Endodermal cell (in vitro differentiated cells): Measurements from ENCODE around the gene MYO7B. TPM values are rescaled to one million over a fixed set of nuclear protein-coding genes. Genes with fewer than 3 reads are reported as not detected.
"Not testable (repeated sequence)": the region's sequence is repeated elsewhere in the genome, so short reads cannot be mapped to it uniquely, and the experiment has no call there.

Experiments used
- DNase-seq: peaks from one replicate; pipeline ENCODE4 v3.0.0-alpha.2; 2017
- H3K27ac ChIP-seq: 2 replicates; pipeline ENCODE4 v1.5.1; 2013; ENCODE audit warnings: mild to moderate bottlenecking, low read depth, low read length, moderate library complexity
- H3K27me3 ChIP-seq: 2 replicates; pipeline ENCODE4 v1.6.1; 2013; ENCODE audit warnings: mild to moderate bottlenecking, low read length, moderate library complexity; ENCODE audit not compliant: insufficient read depth, control insufficient read depth, poor library complexity, severe bottlenecking
- H3K36me3 ChIP-seq: 2 replicates; pipeline ENCODE4 v1.7.0; 2013; ENCODE audit warnings: mild to moderate bottlenecking, low read length, moderate library complexity; ENCODE audit not compliant: control insufficient read depth, insufficient read depth
- H3K4me1 ChIP-seq: one replicate; pipeline ENCODE4 v1.7.0; 2013; ENCODE audit warnings: low read length; ENCODE audit not compliant: control insufficient read depth, insufficient read depth
- H3K4me3 ChIP-seq: 2 replicates; pipeline ENCODE4 v1.5.1; 2013; ENCODE audit warnings: mild to moderate bottlenecking, low read length, moderate library complexity
- H3K9ac ChIP-seq: 2 replicates; pipeline ENCODE4 v1.6.1; 2013; ENCODE audit warnings: mild to moderate bottlenecking, low read length, moderate library complexity; ENCODE audit not compliant: poor library complexity, severe bottlenecking; ENCODE audit errors: extremely low read depth
- H3K9me3 ChIP-seq: 2 replicates; pipeline ENCODE4 v1.6.1; 2013; ENCODE audit warnings: mild to moderate bottlenecking, low read length, moderate library complexity; ENCODE audit not compliant: control insufficient read depth
- H3K27ac Mint-ChIP-seq: 2 replicates; pipeline ENCODE4 v1.8.0; 2020; ENCODE audit warnings: mixed read lengths
- H3K27me3 Mint-ChIP-seq: 2 replicates; pipeline ENCODE4 v1.8.0; 2021; ENCODE audit warnings: mild to moderate bottlenecking, mixed read lengths; ENCODE audit not compliant: insufficient read depth
- H3K36me3 Mint-ChIP-seq: 2 replicates; pipeline ENCODE4 v1.8.0; 2020; ENCODE audit warnings: low read depth, mixed read lengths
- H3K4me1 Mint-ChIP-seq: 2 replicates; pipeline ENCODE4 v1.8.0; 2020; ENCODE audit warnings: mixed read lengths
- H3K4me3 Mint-ChIP-seq: 2 replicates; pipeline ENCODE4 v1.8.0; 2020; ENCODE audit warnings: mild to moderate bottlenecking, moderate library complexity, mixed read lengths
- H3K9me3 Mint-ChIP-seq: 2 replicates; pipeline ENCODE4 v1.8.0; 2020; ENCODE audit warnings: mild to moderate bottlenecking, mixed read lengths
- whole genome bisulfite sequencing, 2 experiments: methylation state at CpG; one replicate each; pipeline versions ENCODE4 v1.1.5 to v1.1.7; 2013; ENCODE audit warnings: missing lambda C conversion rate in 2 of 2, mixed read lengths in 1 of 2; ENCODE audit not compliant: insufficient coverage in 1 of 2, insufficient read length in 1 of 2; 5-methylcytosine and 5-hydroxymethylcytosine counted together
- total RNA-seq, 2 donors: library from RNA; stranded (reverse); fragmentation: NEBNext Ultra II Directional in 1 of 2; extraction: Animal tissue kit (Norgen Biotek cat#: 25700) in 1 of 2; gene quantifications; 2 replicates in 1 of 2; 3 replicates in 1 of 2; pipeline ENCODE4 v1.2.1, GENCODE V29; 2021
- TF ChIP-seq, protein P1 (sequence below): fragments of 200-600 bp; sonication (generic); conservative IDR thresholded peaks from 2 replicates; pipeline ENCODE4 v1.5.0; 2021; ENCODE audit warnings: antibody characterized with exemption, mild to moderate bottlenecking

MYO7B gene
- total RNA-seq, 2 donors from 2014 or later, result 0.11 TPM; not detected in 1

DNA sequence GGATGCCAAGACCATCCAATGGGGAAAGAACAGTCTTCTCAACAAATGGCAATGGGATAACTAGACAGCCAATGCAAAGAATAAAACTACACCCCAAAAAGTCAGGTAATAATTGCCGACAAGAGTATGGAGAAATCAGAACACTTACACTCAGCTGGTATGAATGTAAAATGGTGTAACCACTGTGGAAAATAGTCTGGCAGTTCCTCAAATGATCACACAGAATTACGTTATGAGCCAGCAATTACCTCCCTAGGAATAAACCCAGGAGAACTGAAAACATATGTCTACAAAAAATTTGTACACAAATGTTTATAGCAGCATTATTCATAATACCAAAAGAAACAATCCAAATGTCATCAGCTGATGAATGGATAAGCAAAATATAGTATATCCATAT, 18.0 kb upstream of the MYO7B start:
- Mint-ChIP-seq H3K36me3 (peaks cover 63% of the 10 kb centered on the region), H3K27ac (peak overlapping the region; percentile 16), H3K27me3 (no peaks in the 10 kb centered on the region), H3K4me3 (no peak overlapping the region), H3K4me1 (peaks cover 46% of the 10 kb centered on the region), H3K9me3 (no peaks in the 10 kb centered on the region)
- no peak for DNase-seq
- no peaks in the 10 kb centered on the region for H3K9me3 ChIP-seq
- peaks cover 12% of the 10 kb centered on the region for H3K4me1 ChIP-seq
- no peak overlapping the region for H3K27ac ChIP-seq
- 100% methylated on average over 2 of the region's 2 CpGs; no CpG with 5 or more reads in 1 of the 2 experiments for WGBS, 2 experiments
- no peak overlapping the region for H3K9ac ChIP-seq
- H3K27me3 ChIP-seq, result no peaks in the 10 kb centered on the region
- TF ChIP-seq, protein P1, sequence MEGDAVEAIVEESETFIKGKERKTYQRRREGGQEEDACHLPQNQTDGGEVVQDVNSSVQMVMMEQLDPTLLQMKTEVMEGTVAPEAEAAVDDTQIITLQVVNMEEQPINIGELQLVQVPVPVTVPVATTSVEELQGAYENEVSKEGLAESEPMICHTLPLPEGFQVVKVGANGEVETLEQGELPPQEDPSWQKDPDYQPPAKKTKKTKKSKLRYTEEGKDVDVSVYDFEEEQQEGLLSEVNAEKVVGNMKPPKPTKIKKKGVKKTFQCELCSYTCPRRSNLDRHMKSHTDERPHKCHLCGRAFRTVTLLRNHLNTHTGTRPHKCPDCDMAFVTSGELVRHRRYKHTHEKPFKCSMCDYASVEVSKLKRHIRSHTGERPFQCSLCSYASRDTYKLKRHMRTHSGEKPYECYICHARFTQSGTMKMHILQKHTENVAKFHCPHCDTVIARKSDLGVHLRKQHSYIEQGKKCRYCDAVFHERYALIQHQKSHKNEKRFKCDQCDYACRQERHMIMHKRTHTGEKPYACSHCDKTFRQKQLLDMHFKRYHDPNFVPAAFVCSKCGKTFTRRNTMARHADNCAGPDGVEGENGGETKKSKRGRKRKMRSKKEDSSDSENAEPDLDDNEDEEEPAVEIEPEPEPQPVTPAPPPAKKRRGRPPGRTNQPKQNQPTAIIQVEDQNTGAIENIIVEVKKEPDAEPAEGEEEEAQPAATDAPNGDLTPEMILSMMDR, result no peak
- H3K4me3 ChIP-seq, result peak overlapping the region; percentile 34
- peaks cover 97% of the 10 kb centered on the region for H3K36me3 ChIP-seq

DNA sequence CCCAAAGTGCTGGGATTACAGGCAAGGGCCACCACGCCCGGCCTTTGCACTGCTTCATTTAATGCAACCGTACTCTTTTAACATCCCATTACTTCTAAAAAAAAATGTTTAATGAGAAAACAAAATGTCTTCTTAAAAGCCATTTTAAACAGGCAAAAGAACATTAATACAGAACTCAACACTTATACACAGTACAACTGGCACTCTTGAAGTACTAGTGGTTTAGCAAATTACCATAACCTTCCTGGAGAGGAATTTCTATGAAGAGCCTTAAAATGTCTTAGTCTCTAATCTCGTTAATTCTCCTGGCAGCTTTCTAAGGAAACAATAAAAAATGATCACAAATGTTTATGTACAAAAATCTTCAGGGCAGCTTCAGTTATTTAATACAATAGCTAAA, 15.1 kb upstream of the MYO7B start:
- peaks cover 4% of the 10 kb centered on the region for H3K4me1 ChIP-seq
- H3K36me3 ChIP-seq, result peaks cover 88% of the 10 kb centered on the region
- H3K4me3 ChIP-seq, result peak overlapping the region; percentile 98
- H3K27ac ChIP-seq, result no peak overlapping the region
- no peaks in the 10 kb centered on the region for H3K9me3 Mint-ChIP-seq
- no peak overlapping the region for H3K27ac Mint-ChIP-seq
- peaks cover 28% of the 10 kb centered on the region for H3K4me1 Mint-ChIP-seq
- TF ChIP-seq, protein P1, result no peak
- DNase-seq, result no peak
- H3K27me3 ChIP-seq, result no peaks in the 10 kb centered on the region
- no peak overlapping the region for H3K4me3 Mint-ChIP-seq
- no peaks in the 10 kb centered on the region for H3K9me3 ChIP-seq
- H3K27me3 Mint-ChIP-seq, result no peaks in the 10 kb centered on the region
- no peak overlapping the region for H3K9ac ChIP-seq
- WGBS, 2 experiments, result 99% methylated on average over 4 of the region's 4 CpGs; no CpG with 5 or more reads in 1 of the 2 experiments
- peaks cover 72% of the 10 kb centered on the region for H3K36me3 Mint-ChIP-seq

DNA sequence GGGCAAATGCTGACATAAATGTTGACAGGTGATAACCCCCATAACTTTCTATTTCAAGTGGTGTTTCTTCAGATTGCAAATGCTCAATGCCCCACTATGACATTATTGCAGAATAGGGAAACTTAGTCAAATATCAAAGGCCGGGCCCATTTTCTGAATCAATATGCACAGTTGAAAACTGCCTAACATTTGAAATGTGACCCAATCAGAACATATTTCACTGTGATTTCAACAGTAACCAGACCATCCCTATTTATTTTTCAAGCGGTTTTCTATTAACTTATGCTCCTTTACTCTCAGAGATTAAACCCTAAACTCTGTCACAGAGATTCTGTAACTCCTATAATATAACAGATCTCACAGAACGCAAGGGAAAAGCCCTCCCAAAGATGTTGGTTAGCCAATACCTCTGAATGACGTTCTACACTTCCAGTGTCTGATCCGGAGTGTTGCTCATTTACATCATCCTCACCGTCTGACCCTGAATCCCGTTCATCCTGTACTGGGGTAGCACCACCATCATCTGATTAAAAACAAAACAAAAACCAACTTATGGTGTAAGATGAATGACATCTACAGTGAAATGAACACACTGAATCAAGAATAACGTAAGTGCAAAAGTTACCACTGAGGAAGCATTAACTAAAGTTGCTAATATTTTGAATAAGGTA, 12.1 kb upstream of the MYO7B start:
- 92 to 100% methylated on average over 3 to 8 of the region's 8 CpGs for WGBS, 2 experiments
- Histone ChIP-seq H3K9ac (no peak overlapping the region), H3K4me1 (peaks cover 4% of the 10 kb centered on the region), H3K27ac (no peak overlapping the region), H3K9me3 (no peaks in the 10 kb centered on the region), H3K4me3 (peak overlapping the region; percentile 98), H3K27me3 (no peaks in the 10 kb centered on the region), H3K36me3 (peaks cover 59% of the 10 kb centered on the region)
- H3K36me3 Mint-ChIP-seq, result peaks cover 46% of the 10 kb centered on the region
- no peak overlapping the region for H3K27ac Mint-ChIP-seq
- H3K9me3 Mint-ChIP-seq, result no peaks in the 10 kb centered on the region
- H3K4me3 Mint-ChIP-seq, result peak overlapping the region; percentile 14
- DNase-seq, result no peak
- H3K4me1 Mint-ChIP-seq, result peaks cover 25% of the 10 kb centered on the region
- H3K27me3 Mint-ChIP-seq, result no peaks in the 10 kb centered on the region
- TF ChIP-seq, protein P1, result no peak

DNA sequence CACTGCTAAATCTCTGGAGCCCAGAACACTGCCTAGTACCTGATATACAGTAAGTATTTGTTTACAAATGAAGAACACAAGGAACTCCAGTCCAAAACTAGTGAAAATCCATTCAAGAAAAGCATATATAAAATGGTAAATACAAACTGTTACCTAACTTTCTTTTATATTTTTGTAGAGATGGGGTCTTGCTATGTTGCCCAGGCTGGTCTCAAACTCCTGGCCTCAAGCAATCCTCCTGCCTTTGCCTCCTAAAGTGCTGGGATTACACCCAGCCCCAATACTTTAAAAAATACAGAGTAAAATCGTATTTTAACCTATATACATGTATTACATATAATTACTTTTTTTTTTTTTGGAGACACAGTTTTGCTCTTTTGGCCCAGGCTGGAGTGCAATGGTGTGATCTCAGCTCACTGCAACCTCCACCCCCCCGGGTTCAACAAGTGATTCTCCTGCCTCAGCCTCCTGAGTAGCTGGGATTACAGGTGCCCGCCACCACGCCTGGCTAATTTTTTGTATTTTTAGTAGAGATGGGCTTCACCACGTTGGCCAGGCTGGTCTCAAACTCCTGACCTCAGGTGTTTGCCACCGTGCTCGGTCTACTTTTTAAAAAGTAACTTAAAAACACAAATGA, 11.2 kb upstream of the MYO7B start:
- Histone ChIP-seq H3K36me3 (peaks cover 50% of the 10 kb centered on the region), H3K4me3 (peak overlapping the region; percentile 98)
- not testable (repeated sequence) for H3K9me3 ChIP-seq, H3K27me3 Mint-ChIP-seq, H3K9me3 Mint-ChIP-seq, H3K9ac ChIP-seq, H3K27ac ChIP-seq, DNase-seq, H3K4me1 ChIP-seq, H3K27ac Mint-ChIP-seq, H3K27me3 ChIP-seq
- Mint-ChIP-seq H3K4me1 (peaks cover 29% of the 10 kb centered on the region), H3K4me3 (peak overlapping the region; percentile 91), H3K36me3 (peaks cover 41% of the 10 kb centered on the region)
- 89 to 100% methylated on average over 6 to 7 of the region's 7 CpGs for whole genome bisulfite sequencing, 2 experiments
